A204.1 (cell line): ENCODE data around the gene USP9X.
"Not testable (repeated sequence)": the region's sequence is repeated elsewhere in the genome, so short reads cannot be mapped to it uniquely, and the experiment has no call there.

Experiments
- FAIRE-seq: peaks from 2 replicates; lab custom pipeline; 2012; peaks lifted over from hg19 to GRCh38; lab: Jason Lieb, UNC

USP9X gene

DNA sequence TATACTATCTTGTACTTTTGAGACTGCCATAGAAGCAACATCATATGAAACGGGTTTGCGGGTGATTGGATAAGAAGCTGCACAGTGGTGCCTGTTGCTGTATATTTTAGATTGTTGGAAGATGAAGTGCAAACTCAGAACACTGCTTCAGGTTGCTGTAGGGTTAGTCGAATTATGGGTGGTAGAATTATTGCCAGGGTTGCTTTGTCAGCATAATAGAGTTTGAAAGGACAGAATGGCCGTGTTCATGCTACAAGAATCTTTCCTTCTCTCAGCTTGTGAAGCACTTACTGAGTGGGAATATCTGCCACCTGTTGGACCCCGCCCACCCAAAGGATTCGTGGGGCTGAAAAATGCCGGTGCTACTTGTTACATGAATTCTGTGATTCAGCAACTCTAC is 115.5 kb downstream of the USP9X start:
- no peak for FAIRE-seq

- FAIRE-seq, result no peak
These were observed 124.6 kb downstream of the USP9X start for GRCh38 chrX:41209853-41210252.

DNA sequence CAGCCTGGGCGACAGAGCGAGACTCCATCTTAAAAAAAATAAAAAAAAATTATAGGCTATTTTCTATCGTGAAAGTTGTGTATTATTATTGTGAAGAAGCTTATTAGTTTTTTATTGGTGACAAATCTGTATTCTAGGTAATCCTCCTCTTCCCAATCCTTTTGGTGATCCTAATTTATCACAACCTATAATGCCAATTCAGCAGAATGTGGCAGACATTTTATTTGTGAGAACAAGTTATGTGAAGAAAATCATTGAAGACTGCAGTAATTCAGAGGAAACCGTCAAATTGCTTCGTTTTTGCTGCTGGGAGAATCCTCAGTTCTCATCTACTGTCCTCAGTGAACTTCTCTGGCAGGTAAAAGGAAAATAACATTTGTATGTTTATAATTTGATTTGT is 139.4 kb downstream of the USP9X start:
- no peak for FAIRE-seq

DNA sequence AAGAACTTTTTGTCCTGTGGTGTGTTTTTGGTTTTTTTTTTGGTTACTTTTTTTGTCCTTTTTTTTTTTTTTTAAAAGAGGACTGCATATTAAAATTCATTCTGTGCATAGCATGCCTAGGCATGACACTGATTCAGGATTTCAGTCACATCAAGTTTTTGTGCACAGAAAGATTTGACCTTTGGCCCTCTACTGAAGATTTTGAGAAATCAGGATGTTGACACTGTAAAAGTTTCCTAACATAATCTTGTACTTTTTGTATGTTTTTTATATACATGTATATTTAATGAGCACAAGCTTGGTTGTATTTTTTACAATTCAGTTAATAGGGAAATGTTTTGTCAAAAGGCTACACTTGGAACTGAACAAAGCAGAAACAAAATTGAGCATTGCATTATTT is 148.7 kb downstream of the USP9X start:
- FAIRE-seq, result no peak

- FAIRE-seq, result not testable (repeated sequence)
These were observed 149.2 kb downstream of the USP9X start for GRCh38 chrX:41234471-41234870.

- FAIRE-seq, result no peak
These were observed 149.7 kb downstream of the USP9X start for GRCh38 chrX:41234962-41235361.

- no peak for FAIRE-seq
These were observed 151.4 kb downstream of the USP9X start for GRCh38 chrX:41236629-41237028.

DNA sequence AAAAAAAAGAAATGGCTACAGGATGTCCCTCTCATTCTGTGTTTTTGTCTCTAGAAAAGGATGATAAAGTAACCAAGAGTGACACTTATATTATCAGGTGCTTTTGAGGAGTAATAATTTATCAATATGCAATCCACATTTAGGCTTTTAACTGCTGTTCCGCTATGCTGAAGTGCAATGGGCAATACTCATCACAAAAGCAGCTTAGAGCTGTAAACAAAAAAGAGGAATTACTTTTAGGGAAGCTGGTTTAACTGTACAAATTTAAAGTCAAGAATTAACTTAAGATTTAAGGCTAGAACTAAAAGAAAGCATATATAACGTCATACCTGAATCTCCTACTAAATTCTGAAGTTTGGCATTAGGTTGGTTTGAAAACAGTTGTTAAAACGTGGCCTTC is 155.3 kb downstream of the USP9X start:
- no peak for FAIRE-seq

DNA sequence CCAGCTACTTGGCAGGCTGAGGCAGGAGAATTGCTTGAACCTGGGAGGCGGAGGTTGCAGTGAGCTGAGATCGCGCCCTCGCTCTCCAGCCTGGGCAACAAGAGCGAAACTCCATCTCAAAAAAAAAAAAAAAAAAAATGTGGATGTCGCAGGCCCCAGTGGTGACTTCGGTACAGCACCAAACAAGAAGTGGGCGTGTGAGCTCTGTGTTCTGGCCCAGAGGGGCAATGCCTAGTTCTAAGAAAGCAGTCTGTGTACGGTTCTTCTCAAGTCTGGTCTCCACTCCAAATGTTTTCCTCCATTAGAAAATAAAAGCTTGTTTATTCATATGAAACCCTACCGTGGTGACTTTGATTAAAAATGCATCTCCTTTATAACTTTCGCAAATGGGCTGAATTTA is 156.7 kb downstream of the USP9X start:
- FAIRE-seq, result no peak

- no peak for FAIRE-seq
These were observed 160.4 kb downstream of the USP9X start for GRCh38 chrX:41245641-41246040.

DNA sequence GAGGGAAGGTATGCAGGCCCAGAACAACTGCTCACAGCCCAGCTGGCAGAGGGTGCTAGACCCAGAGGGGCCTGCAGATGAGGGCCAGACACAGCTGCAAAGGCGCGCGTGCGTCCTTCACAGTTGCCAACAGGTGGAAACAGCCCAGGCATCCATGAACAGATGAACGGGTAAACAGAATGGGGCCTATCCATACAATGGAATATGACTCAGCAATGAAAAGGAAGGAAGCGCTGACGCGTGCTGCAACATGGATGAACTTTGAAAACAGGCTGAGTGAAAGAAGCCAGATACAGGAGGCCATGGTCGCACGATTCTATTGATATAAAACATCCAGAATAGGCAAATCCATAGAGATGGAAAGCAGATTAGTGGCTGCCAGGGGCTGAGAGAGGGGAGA is 165.6 kb downstream of the USP9X start:
- no peak for FAIRE-seq

DNA sequence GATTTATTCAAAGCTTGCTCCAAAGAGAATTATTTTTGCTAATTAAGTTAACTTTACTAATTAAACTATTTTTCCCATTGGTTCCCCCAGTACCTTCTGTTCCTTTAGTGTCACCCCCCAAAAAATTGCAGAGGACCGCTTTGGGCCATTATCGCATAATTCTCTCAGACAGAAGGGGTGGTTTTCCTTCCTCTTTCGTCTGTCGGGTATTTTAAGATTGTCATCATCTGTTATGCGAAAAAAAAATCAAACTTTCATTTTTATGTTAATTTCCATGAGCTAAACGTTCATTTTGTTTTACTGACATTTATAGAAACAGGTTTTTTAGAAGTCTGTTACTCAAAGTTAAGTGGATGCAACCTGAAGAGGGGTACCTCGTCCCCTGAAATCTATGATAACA is 172.6 kb downstream of the USP9X start:
- no peak for FAIRE-seq

DNA sequence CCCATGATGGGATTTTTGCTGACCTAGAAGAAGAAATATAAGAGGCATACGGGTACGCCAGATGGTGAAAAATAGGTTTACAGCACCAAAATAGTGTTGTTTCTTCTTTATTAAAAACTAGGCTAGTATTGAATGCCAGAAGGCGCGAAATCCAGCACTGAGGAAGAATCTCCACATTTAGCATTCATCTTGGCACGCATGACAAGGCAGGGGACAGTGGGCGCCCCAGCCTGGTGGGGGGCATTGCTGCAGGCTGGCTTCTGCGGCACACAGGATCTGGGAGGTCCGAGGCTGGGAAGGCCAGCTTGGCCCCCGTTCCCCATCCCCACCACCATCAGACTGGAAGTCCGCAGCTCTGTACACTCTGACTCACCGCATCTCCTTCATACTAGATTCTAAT is 173.0 kb downstream of the USP9X start:
- no peak for FAIRE-seq

GRCh38 chrX:41258871-41259270 is 173.6 kb downstream of the USP9X start:
- no peak for FAIRE-seq

DNA sequence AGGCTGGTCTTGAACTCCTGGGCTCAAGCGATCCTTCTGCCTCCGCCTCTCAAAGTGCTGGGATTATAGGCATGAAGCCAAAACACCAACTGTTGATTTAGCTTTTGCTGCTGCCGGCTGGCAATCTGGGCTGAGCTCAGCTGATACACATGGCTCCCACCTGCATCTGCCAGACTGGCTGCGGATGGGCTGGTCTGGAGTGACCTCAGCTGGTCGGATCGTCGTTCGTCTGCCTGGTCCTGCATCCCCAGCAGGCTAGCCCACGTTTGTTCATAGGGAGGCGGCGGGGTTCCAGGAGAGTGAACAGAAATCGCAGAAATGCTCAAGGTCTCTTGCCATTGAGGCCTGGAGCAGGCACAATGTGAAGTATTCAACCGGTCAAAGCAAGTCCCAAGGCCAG is 174.3 kb downstream of the USP9X start:
- no peak for FAIRE-seq

DNA sequence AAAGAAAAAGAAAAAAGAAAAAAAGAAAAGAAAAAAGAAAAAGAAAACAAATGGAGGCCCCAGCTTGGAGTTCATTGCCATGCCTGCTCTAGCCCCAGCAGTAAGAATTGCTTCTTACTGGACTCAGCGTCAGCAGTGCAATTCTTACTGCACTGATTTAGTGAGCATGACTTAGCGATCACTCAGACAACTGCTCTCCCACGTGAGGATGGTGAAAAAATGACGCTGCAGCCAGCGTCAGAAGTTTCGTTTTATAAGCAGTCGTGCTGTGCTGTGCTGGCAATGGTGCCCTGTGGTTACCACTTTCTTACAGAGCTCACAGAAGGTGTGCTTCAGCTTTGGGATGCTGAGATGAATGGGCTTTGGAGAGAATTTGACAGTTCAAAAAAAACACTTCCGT is 180.4 kb downstream of the USP9X start:
- no peak for FAIRE-seq

DNA sequence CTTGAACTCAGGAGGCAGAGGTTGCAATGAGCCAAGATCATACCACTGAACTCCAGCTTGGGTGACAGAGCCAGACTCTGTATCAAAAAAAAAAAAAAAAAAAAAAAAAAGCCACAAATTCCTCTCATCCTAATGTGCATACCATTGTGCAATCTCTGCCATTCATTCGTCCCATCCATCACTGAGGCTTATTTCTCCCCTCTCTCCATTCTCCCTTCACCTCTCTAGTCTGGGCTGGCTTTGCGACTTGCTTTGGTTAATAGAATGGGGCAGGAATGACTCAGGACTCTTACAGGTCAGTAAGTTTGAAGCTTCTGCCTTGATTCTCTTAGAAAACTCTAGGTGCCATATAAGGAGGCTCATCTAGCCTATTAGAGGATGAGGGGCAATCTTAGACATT is 188.4 kb downstream of the USP9X start:
- FAIRE-seq, result no peak

DNA sequence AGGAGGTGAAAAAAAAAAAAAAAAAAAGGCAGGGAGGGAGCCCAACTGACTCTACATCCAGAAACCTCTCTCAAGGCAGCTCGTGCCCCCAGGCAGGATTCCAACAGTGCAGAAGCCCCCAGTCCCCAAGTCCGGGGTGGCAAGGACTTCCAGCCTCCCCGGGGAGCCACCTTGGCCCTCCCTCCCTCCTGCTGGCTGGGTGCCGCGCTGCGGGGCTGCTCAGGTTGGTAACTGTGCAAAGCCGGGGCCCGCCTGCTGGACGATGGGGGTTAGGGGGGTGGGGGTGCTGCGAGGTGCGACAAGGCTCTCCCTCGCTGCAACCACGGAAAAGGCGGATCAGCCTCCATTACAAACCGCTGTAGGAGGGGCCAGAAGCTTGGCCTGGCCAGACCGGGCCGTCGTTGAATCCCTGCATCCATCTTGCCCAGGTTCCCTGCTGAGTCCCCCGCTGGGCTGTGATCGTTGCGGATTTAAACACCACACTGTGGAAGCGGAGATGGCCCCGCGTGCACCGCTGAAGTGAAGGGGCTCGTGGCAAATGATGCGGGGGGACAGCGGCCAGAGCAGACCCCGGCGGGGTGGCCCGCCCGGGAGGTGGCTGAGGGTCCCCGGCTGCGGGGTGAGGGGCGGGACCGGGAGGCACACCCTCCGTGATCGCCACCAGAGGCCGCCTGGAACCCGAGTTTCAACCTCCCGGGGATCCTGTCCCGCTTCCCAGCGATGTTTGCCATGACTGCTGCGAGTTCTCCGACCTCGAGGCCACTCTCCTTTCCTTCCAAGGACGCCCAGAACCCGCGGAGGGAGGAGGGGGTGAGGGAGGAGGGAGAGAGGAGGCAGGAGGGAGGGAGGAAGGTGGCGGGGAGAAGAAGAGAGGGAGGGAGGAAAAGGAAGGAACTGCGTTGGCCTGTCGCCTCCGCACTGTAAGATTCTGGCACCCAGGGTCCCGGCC is 190.7 kb downstream of the USP9X start:
- FAIRE-seq, result no peak

GRCh38 chrX:41276661-41277506 is 191.6 kb downstream of the USP9X start:
- no peak for FAIRE-seq

DNA sequence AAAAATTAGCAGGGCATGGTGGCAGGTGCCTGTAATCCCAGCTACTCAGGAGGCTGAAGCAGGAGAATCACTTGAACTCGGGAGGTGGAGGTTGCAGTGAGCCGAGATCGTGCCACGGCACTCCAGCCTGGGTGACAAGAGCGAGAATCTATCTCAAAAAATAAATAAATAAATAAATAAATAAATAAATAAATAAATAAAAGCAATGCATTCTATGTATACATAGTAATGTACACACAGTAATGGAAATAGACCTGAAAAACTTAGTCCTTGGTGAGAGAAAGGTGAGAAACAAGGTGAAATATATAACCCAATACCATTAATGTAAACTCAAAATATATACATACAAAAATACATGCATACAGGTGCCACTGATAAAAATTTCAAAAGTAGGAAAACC is 197.1 kb downstream of the USP9X start:
- FAIRE-seq, result not testable (repeated sequence)

DNA sequence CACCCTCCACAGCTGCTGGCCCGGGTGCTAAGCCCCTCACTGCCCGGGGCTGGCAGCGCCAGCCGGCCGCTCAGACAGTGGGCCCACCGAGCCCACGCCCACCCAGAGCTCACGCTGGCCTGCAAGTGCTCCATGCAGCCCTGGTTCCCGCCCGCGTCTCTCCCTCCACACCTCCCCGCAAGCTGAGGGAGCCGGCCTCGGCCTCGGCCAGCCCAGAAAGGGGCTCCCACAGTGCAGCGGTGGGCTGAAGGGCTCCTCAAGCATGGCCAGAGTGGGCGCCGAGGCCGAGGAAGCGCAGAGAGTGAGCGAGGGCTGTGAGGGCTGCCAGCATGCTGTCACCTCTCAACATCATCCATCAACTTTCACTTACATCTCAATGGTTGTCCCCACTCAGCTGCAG is 200.7 kb downstream of the USP9X start:
- FAIRE-seq, result not testable (repeated sequence)
